ENCODE results near the gene TMEM252. TPM values are rescaled to one million over a fixed set of nuclear protein-coding genes. Genes with fewer than 3 reads are reported as not detected.

The TMEM252 gene
- total RNA-seq, 1 donor from 2014 or later = not detected

DNA sequence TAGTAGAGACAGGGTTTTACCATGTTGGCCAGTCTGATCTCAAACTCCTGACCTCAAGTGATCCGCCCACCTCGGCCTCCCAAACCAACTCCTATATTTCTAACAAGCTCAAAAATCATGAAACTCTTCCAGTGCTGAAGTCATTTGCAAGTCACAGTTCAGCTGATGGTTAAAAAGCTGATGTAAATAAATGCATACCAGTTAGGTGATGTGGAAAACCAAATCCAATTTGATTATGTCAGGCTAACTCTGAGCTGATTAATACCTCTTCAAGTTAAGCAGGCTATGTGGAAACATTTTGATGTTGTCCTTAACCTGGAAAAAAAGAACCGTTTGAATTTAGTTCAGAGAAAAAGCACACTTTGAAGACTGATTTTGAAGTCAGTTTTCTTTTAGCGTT is 51.0 kb downstream of the TMEM252 start:
- no peaks in the 10 kb centered on the region for H3K9me3 ChIP-seq
- H3K4me1 ChIP-seq = no peaks in the 10 kb centered on the region
- no peak overlapping the region for H3K4me3 ChIP-seq
- H3K27me3 ChIP-seq = no peaks in the 10 kb centered on the region
- no peaks in the 10 kb centered on the region for H3K36me3 ChIP-seq
- intact Hi-C loops (cut with DNase I) = no loop called here
- DNase-seq (no peak), ATAC-seq (no peak)
- no peak overlapping the region for H3K27ac ChIP-seq
- TF ChIP-seq, protein P1, sequence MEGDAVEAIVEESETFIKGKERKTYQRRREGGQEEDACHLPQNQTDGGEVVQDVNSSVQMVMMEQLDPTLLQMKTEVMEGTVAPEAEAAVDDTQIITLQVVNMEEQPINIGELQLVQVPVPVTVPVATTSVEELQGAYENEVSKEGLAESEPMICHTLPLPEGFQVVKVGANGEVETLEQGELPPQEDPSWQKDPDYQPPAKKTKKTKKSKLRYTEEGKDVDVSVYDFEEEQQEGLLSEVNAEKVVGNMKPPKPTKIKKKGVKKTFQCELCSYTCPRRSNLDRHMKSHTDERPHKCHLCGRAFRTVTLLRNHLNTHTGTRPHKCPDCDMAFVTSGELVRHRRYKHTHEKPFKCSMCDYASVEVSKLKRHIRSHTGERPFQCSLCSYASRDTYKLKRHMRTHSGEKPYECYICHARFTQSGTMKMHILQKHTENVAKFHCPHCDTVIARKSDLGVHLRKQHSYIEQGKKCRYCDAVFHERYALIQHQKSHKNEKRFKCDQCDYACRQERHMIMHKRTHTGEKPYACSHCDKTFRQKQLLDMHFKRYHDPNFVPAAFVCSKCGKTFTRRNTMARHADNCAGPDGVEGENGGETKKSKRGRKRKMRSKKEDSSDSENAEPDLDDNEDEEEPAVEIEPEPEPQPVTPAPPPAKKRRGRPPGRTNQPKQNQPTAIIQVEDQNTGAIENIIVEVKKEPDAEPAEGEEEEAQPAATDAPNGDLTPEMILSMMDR (IDR thresholded peaks at IDR 0.05) = no peak

DNA sequence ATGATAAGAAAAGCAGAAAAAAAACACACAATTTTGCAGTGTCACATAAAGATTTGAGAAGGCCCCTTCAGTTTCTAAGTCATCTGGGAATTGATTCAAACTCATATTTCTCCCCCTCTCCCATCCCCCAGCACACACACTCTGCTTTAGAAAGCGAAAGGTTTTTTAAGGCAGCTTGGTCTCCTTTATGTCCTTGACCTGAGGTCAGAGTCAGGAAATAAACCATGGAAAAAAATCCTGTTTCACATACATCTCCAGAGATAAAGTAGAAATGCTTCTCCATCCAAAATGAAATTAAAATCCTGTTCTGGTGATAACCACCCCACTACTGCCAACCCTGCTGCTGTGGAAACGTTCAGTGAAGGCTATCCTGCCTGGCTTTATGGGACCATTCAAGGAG is 52.6 kb downstream of the TMEM252 start:
- ATAC-seq (no peak), DNase-seq (no peak)
- Histone ChIP-seq H3K36me3 (no peaks in the 10 kb centered on the region), H3K4me3 (no peak overlapping the region), H3K27me3 (no peaks in the 10 kb centered on the region), H3K4me1 (no peaks in the 10 kb centered on the region), H3K27ac (no peak overlapping the region), H3K9me3 (no peaks in the 10 kb centered on the region)
- TF ChIP-seq, protein P1 (IDR thresholded peaks at IDR 0.05) = no peak
- intact Hi-C loops (cut with DNase I) = no loop called here

Other genes with a start within 250 kb of the TMEM252 start
- gene FOXD4L3, start 238.0 kb downstream of the TMEM252 start, total RNA-seq = not detected
- 25.0 TPM for gene PGM5, start 184.3 kb downstream of the TMEM252 start, total RNA-seq
- gene PIP5K1B, start 164.4 kb upstream of the TMEM252 start, total RNA-seq = 36.5 TPM

Measured in upper lobe of right lung (tissue), 1 donor.